Brain microvascular endothelial cell (primary cell): ENCODE measurements around the gene CASS4.
A peak's percentile ranks its signal among the peaks of the same experiment; 100 is the strongest.

Experiments
- DNase-seq: peaks from one replicate; pipeline ENCODE4 v3.0.0-alpha.2; 2020
- H3K27ac ChIP-seq: fragments of 250-450 bp; sonication (Bioruptor Pico); 2 replicates; pipeline ENCODE4 v1.5.1; 2020; ENCODE audit warnings: mild to moderate bottlenecking, moderate library complexity
- H3K27me3 ChIP-seq: fragments of 250-450 bp; sonication (Bioruptor Pico); replicated peaks from 2 replicates; pipeline ENCODE4 v1.5.1; 2020; ENCODE audit warnings: mild to moderate bottlenecking
- H3K36me3 ChIP-seq: fragments of 250-450 bp; sonication (Bioruptor Pico); replicated peaks from 2 replicates; pipeline ENCODE4 v1.5.1; 2020; ENCODE audit warnings: mild to moderate bottlenecking
- H3K4me3 ChIP-seq: 2 replicates; pipeline ENCODE4 v1.5.1; 2011; ENCODE audit warnings: low read depth, mild to moderate bottlenecking, control low read depth, low read length, moderate library complexity
- CTCF ChIP-seq: IDR thresholded peaks from 2 replicates; pipeline ENCODE4 v1.5.1; 2011; ENCODE audit warnings: low read depth, mild to moderate bottlenecking, moderate library complexity, low read length, control low read depth, inconsistent platforms; ENCODE audit errors: missing control alignments
- in situ Hi-C: cut with HindIII; loops from 2 replicates; pipeline ENCODE4 v1.10.0; 2017; ENCODE audit warnings: low sequenced_read_pairs, low pct_ligation_motif_present

The CASS4 gene

DNA sequence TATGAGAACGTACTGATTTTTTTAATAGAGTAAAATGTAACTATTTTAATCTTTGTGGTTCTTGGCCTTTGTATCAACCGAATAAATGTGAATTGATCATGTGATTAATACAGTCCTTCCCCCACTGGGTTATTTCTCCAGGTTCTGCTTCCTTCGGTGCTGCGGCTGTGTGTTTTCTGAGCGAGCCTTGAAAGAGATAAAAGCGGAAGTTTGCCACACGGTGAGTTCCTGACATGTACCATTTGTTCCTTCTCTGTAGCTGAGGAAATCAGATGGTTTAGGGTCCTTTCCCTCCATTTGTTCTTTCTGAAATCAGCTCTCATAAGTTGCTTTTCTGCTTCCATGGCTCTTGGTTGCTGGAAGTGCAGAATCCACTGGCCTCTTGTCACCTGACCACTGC, 71.9 kb downstream of the CASS4 start:
- Histone ChIP-seq H3K36me3 (peaks cover 56% of the 10 kb centered on the region), H3K4me3 (no peak overlapping the region), H3K27me3 (no peaks in the 10 kb centered on the region), H3K27ac (no peak overlapping the region)
- no peak for DNase-seq
- TF ChIP-seq CTCF, result no peak
- in situ Hi-C loops, result no loop called here

GRCh38 chr20:56487216-56487615, 75.2 kb downstream of the CASS4 start:
- Histone ChIP-seq H3K4me3 (no peak overlapping the region), H3K36me3 (peaks cover 43% of the 10 kb centered on the region), H3K27ac (no peak overlapping the region), H3K27me3 (no peaks in the 10 kb centered on the region)
- no peak for TF ChIP-seq CTCF
- no peak for DNase-seq
- in situ Hi-C loops, result no loop called here

- Histone ChIP-seq H3K4me3 (no peak overlapping the region), H3K36me3 (peaks cover 44% of the 10 kb centered on the region)
- in situ Hi-C loops, result no loop called here
Observed at GRCh38 chr20:56488566-56488965, 76.5 kb downstream of the CASS4 start.

GRCh38 chr20:56501116-56501515, 89.1 kb downstream of the CASS4 start:
- no peak for TF ChIP-seq CTCF
- no peak overlapping the region for H3K27ac ChIP-seq
- no peak overlapping the region for H3K4me3 ChIP-seq
- H3K27me3 ChIP-seq, result no peaks in the 10 kb centered on the region
- H3K36me3 ChIP-seq, result no peaks in the 10 kb centered on the region
- no peak for DNase-seq
- in situ Hi-C loops, result no loop called here

More at GRCh38 chr20:56488566-56488965, 76.5 kb downstream of the CASS4 start:
- TF ChIP-seq CTCF, result no peak
- no peak for DNase-seq
- no peaks in the 10 kb centered on the region for H3K27me3 ChIP-seq
- H3K27ac ChIP-seq, result no peak overlapping the region

- Histone ChIP-seq H3K36me3 (no peaks in the 10 kb centered on the region), H3K4me3 (no peak overlapping the region), H3K27ac (no peak overlapping the region), H3K27me3 (no peaks in the 10 kb centered on the region)
- in situ Hi-C loops, result no loop called here
- TF ChIP-seq CTCF, result no peak
- no peak for DNase-seq
Observed at GRCh38 chr20:56503916-56504315, 91.9 kb downstream of the CASS4 start.

GRCh38 chr20:56504373-56505005, 92.4 kb downstream of the CASS4 start:
- no peak for DNase-seq
- no peak overlapping the region for H3K4me3 ChIP-seq
- H3K27ac ChIP-seq, result no peak overlapping the region
- peak; percentile 78 for TF ChIP-seq CTCF
- H3K36me3 ChIP-seq, result no peaks in the 10 kb centered on the region
- in situ Hi-C loops, result no loop called here
- H3K27me3 ChIP-seq, result no peaks in the 10 kb centered on the region
